HepG2 (cell line): ENCODE measurements around the gene ACER2. TPM values are rescaled to one million over a fixed set of nuclear protein-coding genes. Genes with fewer than 3 reads are reported as not detected.

ENCODE experiments used
- ATM ChIP-seq: fragments of 450-650 bp; IDR thresholded peaks from 2 replicates; pipeline ENCODE4 v1.7.1; 2017; ENCODE audit warnings: mild to moderate bottlenecking, borderline replicate concordance
- CC2D1A ChIP-seq: sonication (generic); formaldehyde crosslinking; IDR thresholded peaks from 2 replicates; pipeline ENCODE4 v1.8.1; 2023; ENCODE audit warnings: mild to moderate bottlenecking, missing genetic modification reagents
- HMGXB3 ChIP-seq: sonication (generic); formaldehyde crosslinking; IDR thresholded peaks from 2 replicates; pipeline ENCODE4 v1.4.0; 2020; ENCODE audit warnings: missing genetic modification reagents, borderline replicate concordance
- KDM1A ChIP-seq: IDR thresholded peaks from 2 replicates; pipeline ENCODE4 v1.6.1; 2016; ENCODE audit warnings: missing compliant biosample characterization
- MIER3 ChIP-seq: IDR thresholded peaks from 2 replicates; pipeline ENCODE4 v1.6.1; 2016; ENCODE audit warnings: missing compliant biosample characterization, borderline replicate concordance
- NR1H2 ChIP-seq: sonication (generic); formaldehyde crosslinking; IDR thresholded peaks from 2 replicates; pipeline ENCODE4 v1.8.1; 2022; ENCODE audit warnings: low read depth, missing genetic modification reagents, borderline replicate concordance
- REL ChIP-seq: sonication (generic); formaldehyde crosslinking; conservative IDR thresholded peaks from 2 replicates; pipeline ENCODE4 v1.8.0; 2022; ENCODE audit warnings: mild to moderate bottlenecking, missing genetic modification reagents, moderate library complexity
- RFXAP ChIP-seq: sonication (generic); formaldehyde crosslinking; IDR thresholded peaks from 2 replicates; pipeline ENCODE4 v1.4.0; 2020; ENCODE audit warnings: missing genetic modification reagents, borderline replicate concordance
- SCMH1 ChIP-seq: sonication (generic); formaldehyde crosslinking; IDR thresholded peaks from 2 replicates; pipeline ENCODE4 v1.9.0; 2021; ENCODE audit warnings: missing genetic modification reagents, mild to moderate bottlenecking, borderline replicate concordance
- SMARCE1 ChIP-seq: fragments of 450-650 bp; IDR thresholded peaks from 2 replicates; pipeline ENCODE4 v1.6.1; 2017; ENCODE audit warnings: borderline replicate concordance
- SMYD3 ChIP-seq: sonication (generic); formaldehyde crosslinking; IDR thresholded peaks from 2 replicates; pipeline ENCODE4 v1.8.1; 2023; ENCODE audit warnings: mild to moderate bottlenecking, missing genetic modification reagents
- TCF7 ChIP-seq: sonication (generic); IDR thresholded peaks from 2 replicates; pipeline ENCODE4 v1.6.1; 2016; ENCODE audit warnings: antibody characterized with exemption, low read depth
- ZMYM3 ChIP-seq: sonication (generic); formaldehyde crosslinking; IDR thresholded peaks from 2 replicates; pipeline ENCODE4 v1.5.1; 2020; ENCODE audit warnings: mild to moderate bottlenecking, missing genetic modification reagents
- ZNF12 ChIP-seq: sonication (generic); formaldehyde crosslinking; IDR thresholded peaks from 2 replicates; pipeline ENCODE4 v1.5.0; 2020; ENCODE audit warnings: missing genetic modification reagents
- ZNF234 ChIP-seq: sonication (generic); formaldehyde crosslinking; conservative IDR thresholded peaks from 2 replicates; pipeline ENCODE4 v1.5.1; 2020; ENCODE audit warnings: mild to moderate bottlenecking, missing genetic modification reagents
- ZNF235 ChIP-seq: sonication (generic); formaldehyde crosslinking; IDR thresholded peaks from 2 replicates; pipeline ENCODE4 v1.8.1; 2023; ENCODE audit warnings: mild to moderate bottlenecking, missing genetic modification reagents, borderline replicate concordance
- ZNF33A ChIP-seq: sonication (generic); formaldehyde crosslinking; IDR thresholded peaks from 2 replicates; pipeline ENCODE4 v1.5.1; 2020; ENCODE audit warnings: missing genetic modification reagents, mild to moderate bottlenecking, moderate library complexity, borderline replicate concordance
- ZNF549 ChIP-seq: sonication (generic); formaldehyde crosslinking; IDR thresholded peaks from 2 replicates; pipeline ENCODE4 v1.5.0; 2020; ENCODE audit warnings: missing genetic modification reagents
- ZNF605 ChIP-seq: sonication (generic); formaldehyde crosslinking; IDR thresholded peaks from 2 replicates; pipeline ENCODE4 v1.8.0; 2022; ENCODE audit warnings: mild to moderate bottlenecking, missing genetic modification reagents
- polyA plus RNA-seq, 8 experiments: library from polyadenylated mRNA; depleted of rRNA in 3 of 8; stranded (reverse) in 7 of 8; unstranded in 1 of 8; fragments of >200 nt; fragmentation: Illumina TruSeq in 4 of 8; extraction: Trizol in 4 of 8; gene quantifications; 2 replicates each; pipeline versions ENCODE4 v1.2.1 to v1.2.3, GENCODE V29; 2011 to 2016; ENCODE audit warnings: low read depth in 4 of 8, missing spikeins in 1 of 8, mixed read lengths in 1 of 8; ENCODE audit not compliant: insufficient read depth in 1 of 8
- total RNA-seq, 5 experiments: library from RNA; depleted of rRNA; stranded (reverse); fragments of >200 nt; fragmentation: Illumina TruSeq; extraction: Trizol; gene quantifications; 2 replicates each; pipeline ENCODE4 v1.2.3, GENCODE V29; 2016; ENCODE audit warnings: low read depth in 1 of 5
- TF ChIP-seq, protein P1 (sequence below): sonication (generic); formaldehyde crosslinking; IDR thresholded peaks from 2 replicates; pipeline ENCODE4 v1.8.1; 2023; ENCODE audit warnings: mild to moderate bottlenecking, moderate library complexity, missing genetic modification reagents
- TF ChIP-seq, protein P2 (sequence below): sonication (generic); formaldehyde crosslinking; IDR thresholded peaks from 2 replicates; pipeline ENCODE4 v1.4.0; 2020; ENCODE audit warnings: missing genetic modification reagents, low read depth, mild to moderate bottlenecking, borderline replicate concordance
- TF ChIP-seq, protein P3 (sequence below): sonication (generic); formaldehyde crosslinking; IDR thresholded peaks from 2 replicates; pipeline ENCODE4 v1.4.0; 2020; ENCODE audit warnings: missing genetic modification reagents

The ACER2 gene
- total and polyA plus RNA-seq, 2 of the 13 experiments (the other 11 are each of a cell fraction or from before 2014, with no cell fraction given), result 1.9 to 3.4 TPM

- TF ChIP-seq, protein P1, sequence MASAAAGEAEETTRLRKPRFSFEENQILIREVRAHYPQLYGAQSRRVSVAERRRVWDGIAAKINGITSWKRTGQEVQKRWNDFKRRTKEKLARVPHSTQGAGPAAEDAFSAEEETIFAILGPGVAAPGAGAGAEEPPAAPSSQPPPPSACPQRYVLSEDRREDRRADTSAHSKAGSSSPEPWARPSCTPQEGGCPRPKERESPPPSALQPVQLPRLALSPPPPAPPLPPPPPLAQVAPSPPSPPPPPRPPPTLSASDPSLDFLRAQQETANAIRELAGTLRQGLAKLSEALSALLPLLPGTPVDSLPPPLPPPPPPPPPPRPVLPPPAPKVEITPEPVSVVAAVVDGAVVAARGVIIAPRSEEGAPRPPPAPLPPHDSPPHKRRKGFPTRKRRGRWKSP, result peak; percentile 81; the same call in 1 of the 2 replicates
- no peak for TF ChIP-seq ZNF33A (CRISPR knock-in tag)
- peak; percentile 74; the same call in 1 of the 2 replicates for TF ChIP-seq RFXAP (CRISPR knock-in tag)
- TF ChIP-seq SMARCE1, result no peak
- peak; percentile 63; the same call in 1 of the 2 replicates for TF ChIP-seq MIER3 (CRISPR knock-in tag)
- TF ChIP-seq, protein P2, sequence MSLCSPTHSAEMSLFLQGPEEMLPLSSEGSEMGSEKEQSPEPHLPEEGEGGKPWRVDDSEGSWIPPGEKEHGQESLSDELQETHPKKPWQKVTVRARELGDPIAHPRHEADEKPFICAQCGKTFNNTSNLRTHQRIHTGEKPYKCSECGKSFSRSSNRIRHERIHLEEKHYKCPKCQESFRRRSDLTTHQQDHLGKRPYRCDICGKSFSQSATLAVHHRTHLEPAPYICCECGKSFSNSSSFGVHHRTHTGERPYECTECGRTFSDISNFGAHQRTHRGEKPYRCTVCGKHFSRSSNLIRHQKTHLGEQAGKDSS, result no peak; the same call in 1 of the 2 replicates
- TF ChIP-seq TCF7, result no peak
- no peak for TF ChIP-seq KDM1A (CRISPR knock-in tag)
- TF ChIP-seq NR1H2 (CRISPR knock-in tag), result no peak
- TF ChIP-seq CC2D1A (CRISPR knock-in tag), result no peak
- peak; percentile 8; the same call in 1 of the 2 replicates for TF ChIP-seq ZMYM3 (CRISPR knock-in tag)
- TF ChIP-seq SMYD3 (CRISPR knock-in tag), result peak; percentile 48; the same call in 1 of the 2 replicates
- TF ChIP-seq REL, result no peak; the same call in 1 of the 2 replicates
- TF ChIP-seq, protein P3, sequence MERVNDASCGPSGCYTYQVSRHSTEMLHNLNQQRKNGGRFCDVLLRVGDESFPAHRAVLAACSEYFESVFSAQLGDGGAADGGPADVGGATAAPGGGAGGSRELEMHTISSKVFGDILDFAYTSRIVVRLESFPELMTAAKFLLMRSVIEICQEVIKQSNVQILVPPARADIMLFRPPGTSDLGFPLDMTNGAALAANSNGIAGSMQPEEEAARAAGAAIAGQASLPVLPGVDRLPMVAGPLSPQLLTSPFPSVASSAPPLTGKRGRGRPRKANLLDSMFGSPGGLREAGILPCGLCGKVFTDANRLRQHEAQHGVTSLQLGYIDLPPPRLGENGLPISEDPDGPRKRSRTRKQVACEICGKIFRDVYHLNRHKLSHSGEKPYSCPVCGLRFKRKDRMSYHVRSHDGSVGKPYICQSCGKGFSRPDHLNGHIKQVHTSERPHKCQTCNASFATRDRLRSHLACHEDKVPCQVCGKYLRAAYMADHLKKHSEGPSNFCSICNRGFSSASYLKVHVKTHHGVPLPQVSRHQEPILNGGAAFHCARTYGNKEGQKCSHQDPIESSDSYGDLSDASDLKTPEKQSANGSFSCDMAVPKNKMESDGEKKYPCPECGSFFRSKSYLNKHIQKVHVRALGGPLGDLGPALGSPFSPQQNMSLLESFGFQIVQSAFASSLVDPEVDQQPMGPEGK, result peak; percentile 84
- no peak for TF ChIP-seq SCMH1 (CRISPR knock-in tag)
- TF ChIP-seq ZNF549 (CRISPR knock-in tag), result peak; percentile 55; the same call in 1 of the 2 replicates
- TF ChIP-seq ZNF235 (CRISPR knock-in tag), result peak; percentile 3; the same call in 1 of the 2 replicates
- no peak for TF ChIP-seq ATM
- 0 out of 2 replicates have a peak, but pooled peaks have one; percentile 57 for TF ChIP-seq ZNF234 (CRISPR knock-in tag)
- TF ChIP-seq ZNF605 (CRISPR knock-in tag), result peak; percentile 96
- no peak for TF ChIP-seq ZNF12
- TF ChIP-seq HMGXB3 (CRISPR knock-in tag), result 0 out of 2 replicates have a peak, but pooled peaks have one; percentile 19
Observed at GRCh38 chr9:19408693-19409400, at the start of gene ACER2 (continued).
